DOHH2 (cell line): ENCODE data around the gene LAMA3.

Experiments used
- CTCF ChIP-seq: fragments of 200-600 bp; sonication (generic); IDR thresholded peaks from one replicate; pipeline ENCODE4 v1.5.1; 2014; ENCODE audit warnings: antibody characterized with exemption, mild to moderate bottlenecking, low read depth, low read length; ENCODE audit not compliant: poor library complexity, severe bottlenecking
- EZH2phosphoT487 ChIP-seq: fragments of 200-600 bp; sonication (generic); IDR thresholded peaks from 2 replicates; pipeline ENCODE4 v1.6.1; 2017; ENCODE audit warnings: borderline replicate concordance, mild to moderate bottlenecking, antibody characterized with exemption, low read length, moderate library complexity, mixed read lengths

- TF ChIP-seq CTCF = no peak
- no peak for TF ChIP-seq EZH2phosphoT487
These were observed 172.1 kb downstream of the LAMA3 start for GRCh38 chr18:23861326-23861725.
